OCI-LY7 (cell line): ENCODE data around the gene MAP2K1.

Experiments
- CTCF ChIP-seq: fragments of 200-600 bp; sonication (generic); conservative IDR thresholded peaks from 2 replicates; pipeline ENCODE4 v1.5.1; 2014; ENCODE audit warnings: mild to moderate bottlenecking, antibody characterized with exemption, low read length, moderate library complexity, mixed read lengths
- EZH2phosphoT487 ChIP-seq: fragments of 200-600 bp; sonication (generic); IDR thresholded peaks from 2 replicates; pipeline ENCODE4 v1.6.1; 2018; ENCODE audit warnings: low read depth, borderline replicate concordance, mild to moderate bottlenecking, mixed run types, antibody characterized with exemption, low read length, moderate library complexity, mixed read lengths

GRCh38 chr15:66498501-66499386 is 112.0 kb downstream of the MAP2K1 start:
- peak; percentile 78 for TF ChIP-seq CTCF
- TF ChIP-seq EZH2phosphoT487: no peak
